ENCODE measurements around the gene ITPRIP.

Gene ITPRIP

DNA sequence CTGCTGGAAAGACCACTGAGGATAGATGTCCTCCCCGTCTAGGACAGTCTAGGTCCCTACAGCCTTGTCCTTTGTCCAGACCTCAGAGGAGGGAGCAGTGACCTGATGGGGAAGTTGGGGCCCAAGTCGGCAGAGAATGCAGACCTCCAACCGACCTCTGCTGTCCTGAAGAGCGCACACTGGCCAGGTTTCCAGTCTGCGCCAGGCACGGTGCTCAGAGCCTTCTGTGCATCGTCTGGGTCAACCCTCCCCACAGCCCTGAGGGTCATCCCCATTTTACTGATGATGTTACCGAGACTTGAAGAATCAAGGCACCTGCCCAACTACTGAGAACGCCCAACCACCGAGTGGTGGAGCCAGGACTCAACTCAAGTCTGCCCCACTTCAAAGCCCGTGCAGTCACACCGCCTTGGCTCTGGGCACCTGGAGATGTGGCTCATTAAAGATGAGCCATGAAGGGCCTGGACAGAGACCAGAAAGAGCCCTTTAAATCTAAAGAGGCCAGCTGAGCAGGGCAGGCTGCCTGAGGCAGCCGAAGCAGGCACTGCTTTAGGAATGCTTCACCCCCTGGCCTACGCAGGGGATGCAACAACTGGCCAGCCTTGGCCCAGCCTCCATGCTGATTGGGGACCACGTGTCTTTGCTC lies 4.4 kb downstream of the ITPRIP start:
- Histone ChIP-seq H3K9me3 (ENCODE audit: low read length) (no peaks in the 10 kb centered on the region), H3F3A (ENCODE audit: insufficient read depth, low read length) (no peaks in the 10 kb centered on the region), H4K20me1 (ENCODE audit: insufficient read depth, low read length) (no peaks in the 10 kb centered on the region), H3K27ac (ENCODE audit: low read depth, low read length, poor library complexity, severe bottlenecking) (no peak overlapping the region), H2AFZ (ENCODE audit: low read length) (no peak overlapping the region), H3K9ac (ENCODE audit: low read length) (no peak overlapping the region), H3K9me2 (ENCODE audit: low read depth, low read length) (no peaks in the 10 kb centered on the region), H3K79me2 (ENCODE audit: insufficient read depth, low read length) (no peaks in the 10 kb centered on the region), H3K4me1 (ENCODE audit: insufficient read depth, low read length, severe bottlenecking) (peaks cover 17% of the 10 kb centered on the region), H3K36me3 (ENCODE audit: insufficient read depth, low read length) (no peaks in the 10 kb centered on the region; the same call in 1 of the 2 replicates), H3K27me3 (ENCODE audit: insufficient read depth, low read length) (no peaks in the 10 kb centered on the region), H3K4me3 (ENCODE audit: low read depth, low read length, poor library complexity, severe bottlenecking) (no peak overlapping the region), H3K4me2 (ENCODE audit: low read length) (no peak overlapping the region)
- no peak for TF ChIP-seq EZH2 (IDR thresholded peaks at IDR 0.05; ENCODE audit: borderline replicate concordance, low read length)
- TF ChIP-seq, protein P1, sequence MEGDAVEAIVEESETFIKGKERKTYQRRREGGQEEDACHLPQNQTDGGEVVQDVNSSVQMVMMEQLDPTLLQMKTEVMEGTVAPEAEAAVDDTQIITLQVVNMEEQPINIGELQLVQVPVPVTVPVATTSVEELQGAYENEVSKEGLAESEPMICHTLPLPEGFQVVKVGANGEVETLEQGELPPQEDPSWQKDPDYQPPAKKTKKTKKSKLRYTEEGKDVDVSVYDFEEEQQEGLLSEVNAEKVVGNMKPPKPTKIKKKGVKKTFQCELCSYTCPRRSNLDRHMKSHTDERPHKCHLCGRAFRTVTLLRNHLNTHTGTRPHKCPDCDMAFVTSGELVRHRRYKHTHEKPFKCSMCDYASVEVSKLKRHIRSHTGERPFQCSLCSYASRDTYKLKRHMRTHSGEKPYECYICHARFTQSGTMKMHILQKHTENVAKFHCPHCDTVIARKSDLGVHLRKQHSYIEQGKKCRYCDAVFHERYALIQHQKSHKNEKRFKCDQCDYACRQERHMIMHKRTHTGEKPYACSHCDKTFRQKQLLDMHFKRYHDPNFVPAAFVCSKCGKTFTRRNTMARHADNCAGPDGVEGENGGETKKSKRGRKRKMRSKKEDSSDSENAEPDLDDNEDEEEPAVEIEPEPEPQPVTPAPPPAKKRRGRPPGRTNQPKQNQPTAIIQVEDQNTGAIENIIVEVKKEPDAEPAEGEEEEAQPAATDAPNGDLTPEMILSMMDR (IDR thresholded peaks at IDR 0.05; ENCODE audit: low read length), result no peak

DNA sequence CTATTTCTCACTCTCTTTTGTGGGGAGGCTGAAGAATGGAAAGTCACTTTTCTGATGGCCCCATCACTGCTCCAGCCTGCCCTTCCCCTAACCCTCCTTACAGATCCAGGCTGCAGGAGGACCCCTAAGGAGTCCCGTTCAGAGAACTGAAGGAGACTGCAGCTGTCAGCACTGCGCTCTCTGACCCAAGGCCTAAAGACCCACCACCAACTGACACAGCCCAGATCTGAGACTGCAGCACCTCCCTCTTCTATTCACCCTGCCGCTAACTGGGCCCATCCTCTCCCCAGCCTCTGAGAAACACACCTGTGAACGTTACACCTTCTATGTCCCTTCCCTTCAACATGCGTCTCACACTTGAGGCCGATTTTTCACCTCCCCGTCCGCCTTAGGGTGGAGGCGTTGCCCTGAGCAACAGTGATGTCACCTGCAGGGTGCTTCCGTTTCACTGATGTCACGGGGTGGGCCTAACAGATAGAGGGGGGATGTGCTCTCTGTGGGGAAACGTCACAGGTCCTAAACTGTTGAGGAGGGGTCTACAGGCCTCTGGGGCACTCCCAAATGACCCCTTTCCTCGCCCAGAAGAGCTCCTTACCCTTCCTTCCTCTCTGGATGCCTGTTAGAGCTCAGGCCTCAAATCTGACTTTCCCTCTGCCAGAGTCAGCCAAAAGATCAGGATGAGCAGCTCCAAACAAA lies 5.1 kb downstream of the ITPRIP start:
- H3F3A ChIP-seq (ENCODE audit: insufficient read depth, low read length), result no peaks in the 10 kb centered on the region
- no peaks in the 10 kb centered on the region for H3K79me2 ChIP-seq (ENCODE audit: insufficient read depth, low read length)
- TF ChIP-seq, protein P1 (IDR thresholded peaks at IDR 0.05; ENCODE audit: low read length), result no peak
- no peak for TF ChIP-seq EZH2 (IDR thresholded peaks at IDR 0.05; ENCODE audit: borderline replicate concordance, low read length)
- H3K4me2 ChIP-seq (ENCODE audit: low read length), result no peak overlapping the region
- H3K9me3 ChIP-seq (ENCODE audit: low read length), result no peaks in the 10 kb centered on the region
- H3K27me3 ChIP-seq (ENCODE audit: insufficient read depth, low read length), result no peaks in the 10 kb centered on the region
- H2AFZ ChIP-seq (ENCODE audit: low read length), result no peak overlapping the region
- no peaks in the 10 kb centered on the region; the same call in 1 of the 2 replicates for H3K36me3 ChIP-seq (ENCODE audit: insufficient read depth, low read length)
- H3K9me2 ChIP-seq (ENCODE audit: low read depth, low read length), result no peaks in the 10 kb centered on the region
- H3K4me3 ChIP-seq (ENCODE audit: low read depth, low read length, poor library complexity, severe bottlenecking), result no peak overlapping the region
- no peaks in the 10 kb centered on the region for H4K20me1 ChIP-seq (ENCODE audit: insufficient read depth, low read length)
- peaks cover 24% of the 10 kb centered on the region for H3K4me1 ChIP-seq (ENCODE audit: insufficient read depth, low read length, severe bottlenecking)
- no peak overlapping the region for H3K27ac ChIP-seq (ENCODE audit: low read depth, low read length, poor library complexity, severe bottlenecking)
- no peak overlapping the region for H3K9ac ChIP-seq (ENCODE audit: low read length)

DNA sequence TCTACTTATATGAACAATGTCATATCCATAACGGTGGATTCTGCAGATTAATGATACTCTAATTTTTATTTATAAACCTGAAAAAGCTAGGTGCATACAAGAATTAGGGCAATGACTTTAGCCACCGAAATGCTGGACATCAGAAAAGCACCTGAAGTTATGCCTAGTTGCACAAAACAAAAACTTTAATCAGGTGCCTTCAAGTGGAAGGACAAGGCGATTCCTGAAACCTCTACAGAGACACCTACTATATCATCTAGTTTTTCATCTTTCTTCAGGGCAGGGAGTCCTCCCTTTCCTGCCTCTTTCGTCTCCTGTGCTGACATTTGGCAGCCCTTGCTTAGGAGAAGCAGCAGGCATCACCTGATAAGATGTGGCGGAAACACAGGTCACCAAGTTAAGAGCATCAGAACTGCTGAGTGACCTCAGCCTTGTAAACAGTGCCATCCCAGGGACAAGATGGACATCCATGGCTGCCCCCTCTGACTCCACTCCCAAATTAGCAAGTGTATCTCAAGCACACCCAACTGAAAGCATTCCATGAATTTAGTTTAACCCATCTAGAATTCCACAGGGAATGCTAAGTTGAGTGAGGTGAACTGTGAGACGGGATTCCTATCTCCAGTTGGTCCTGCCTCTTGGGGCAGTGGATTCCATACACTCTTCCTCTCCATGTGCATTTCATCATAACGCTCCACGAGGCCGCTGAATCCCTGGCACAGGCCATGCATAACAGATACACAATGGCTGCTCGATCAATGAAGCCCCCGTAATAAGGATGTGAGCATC lies 5.8 kb downstream of the ITPRIP start:
- Histone ChIP-seq H3K27me3 (ENCODE audit: insufficient read depth, low read length) (no peaks in the 10 kb centered on the region), H3K4me2 (ENCODE audit: low read length) (no peak overlapping the region), H3K79me2 (ENCODE audit: insufficient read depth, low read length) (no peaks in the 10 kb centered on the region), H3K9me3 (ENCODE audit: low read length) (no peaks in the 10 kb centered on the region), H3K4me1 (ENCODE audit: insufficient read depth, low read length, severe bottlenecking) (peaks cover 22% of the 10 kb centered on the region), H4K20me1 (ENCODE audit: insufficient read depth, low read length) (no peaks in the 10 kb centered on the region), H3F3A (ENCODE audit: insufficient read depth, low read length) (no peaks in the 10 kb centered on the region), H2AFZ (ENCODE audit: low read length) (no peak overlapping the region), H3K4me3 (ENCODE audit: low read depth, low read length, poor library complexity, severe bottlenecking) (no peak overlapping the region), H3K9me2 (ENCODE audit: low read depth, low read length) (no peaks in the 10 kb centered on the region), H3K27ac (ENCODE audit: low read depth, low read length, poor library complexity, severe bottlenecking) (no peak overlapping the region), H3K9ac (ENCODE audit: low read length) (no peak overlapping the region), H3K36me3 (ENCODE audit: insufficient read depth, low read length) (no peaks in the 10 kb centered on the region; the same call in 1 of the 2 replicates)
- no peak for TF ChIP-seq EZH2 (IDR thresholded peaks at IDR 0.05; ENCODE audit: borderline replicate concordance, low read length)
- TF ChIP-seq, protein P1 (IDR thresholded peaks at IDR 0.05; ENCODE audit: low read length), result no peak

All from OCI-LY1 (cell line).